GM23248 (cell line): ENCODE measurements around the gene PTP4A2.

Experiments used
- EZH2 ChIP-seq: fragments of 200-600 bp; sonication (generic); IDR thresholded peaks from 2 replicates; pipeline ENCODE4 v1.6.1; 2018; ENCODE audit warnings: antibody characterized with exemption, mild to moderate bottlenecking; ENCODE audit not compliant: insufficient read depth, poor library complexity, severe bottlenecking
- EZH2phosphoT487 ChIP-seq: fragments of 200-600 bp; sonication (generic); IDR thresholded peaks from 2 replicates; pipeline ENCODE4 v1.6.1; 2018; ENCODE audit warnings: antibody characterized with exemption, moderate library complexity, mild to moderate bottlenecking, low read depth; ENCODE audit not compliant: insufficient read depth

- TF ChIP-seq EZH2 = no peak
- no peak for TF ChIP-seq EZH2phosphoT487
These were observed 40.8 kb upstream of the PTP4A2 start for GRCh38 chr1:31978843-31979400.
